Astrocyte (in vitro differentiated cells and primary cell): ENCODE results near the gene C2orf92.

ENCODE experiments used
- CTCF ChIP-seq: IDR thresholded peaks from 2 replicates; pipeline ENCODE4 v1.5.1; 2011; ENCODE audit warnings: low read depth, mild to moderate bottlenecking, inconsistent platforms, low read length, moderate library complexity; ENCODE audit not compliant: insufficient read depth
- EZH2 ChIP-seq: IDR thresholded peaks from 2 replicates; pipeline ENCODE4 v1.6.1; 2012; ENCODE audit warnings: mild to moderate bottlenecking, low read length, inconsistent platforms; ENCODE audit not compliant: insufficient read depth

- TF ChIP-seq CTCF (no peak), EZH2 (no peak)
Observed at GRCh38 chr2:97658691-97659157, 10.8 kb upstream of the C2orf92 start.
